ENCODE measurements around the gene MCAM.

DNA sequence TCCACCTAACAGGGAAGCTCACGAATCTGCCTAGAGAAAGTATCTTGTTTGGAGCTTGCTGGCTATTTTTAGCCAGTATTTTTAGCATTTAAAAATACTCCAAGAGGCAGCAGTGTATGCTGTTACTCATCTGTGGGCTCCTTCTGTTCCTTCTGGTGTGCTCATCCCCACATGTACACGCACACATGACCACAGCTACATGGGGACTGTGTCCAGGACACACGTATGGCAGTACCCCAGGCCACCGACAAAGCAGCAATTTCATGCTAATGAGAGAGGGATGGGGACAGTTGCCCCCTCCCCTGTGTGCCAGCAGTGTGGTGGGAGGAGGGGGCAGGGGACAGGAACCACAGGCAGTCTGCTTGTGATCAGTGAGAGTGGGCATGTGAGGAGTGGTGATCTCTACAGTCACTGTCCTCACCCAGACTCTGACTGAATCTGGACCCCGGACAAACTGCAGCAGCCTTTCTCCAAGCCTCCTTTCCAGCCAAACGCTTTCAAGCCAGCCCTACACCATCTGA lies 48.2 kb upstream of the MCAM start:
- TF ChIP-seq POLR2A (IDR thresholded peaks at IDR 0.05): no peak
- TF ChIP-seq, protein P1, sequence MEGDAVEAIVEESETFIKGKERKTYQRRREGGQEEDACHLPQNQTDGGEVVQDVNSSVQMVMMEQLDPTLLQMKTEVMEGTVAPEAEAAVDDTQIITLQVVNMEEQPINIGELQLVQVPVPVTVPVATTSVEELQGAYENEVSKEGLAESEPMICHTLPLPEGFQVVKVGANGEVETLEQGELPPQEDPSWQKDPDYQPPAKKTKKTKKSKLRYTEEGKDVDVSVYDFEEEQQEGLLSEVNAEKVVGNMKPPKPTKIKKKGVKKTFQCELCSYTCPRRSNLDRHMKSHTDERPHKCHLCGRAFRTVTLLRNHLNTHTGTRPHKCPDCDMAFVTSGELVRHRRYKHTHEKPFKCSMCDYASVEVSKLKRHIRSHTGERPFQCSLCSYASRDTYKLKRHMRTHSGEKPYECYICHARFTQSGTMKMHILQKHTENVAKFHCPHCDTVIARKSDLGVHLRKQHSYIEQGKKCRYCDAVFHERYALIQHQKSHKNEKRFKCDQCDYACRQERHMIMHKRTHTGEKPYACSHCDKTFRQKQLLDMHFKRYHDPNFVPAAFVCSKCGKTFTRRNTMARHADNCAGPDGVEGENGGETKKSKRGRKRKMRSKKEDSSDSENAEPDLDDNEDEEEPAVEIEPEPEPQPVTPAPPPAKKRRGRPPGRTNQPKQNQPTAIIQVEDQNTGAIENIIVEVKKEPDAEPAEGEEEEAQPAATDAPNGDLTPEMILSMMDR (IDR thresholded peaks at IDR 0.05 in 8 of 11, conservative IDR thresholded peaks at IDR 0.05 in 3 of 11): no peak
